GDM1 (cell line): ENCODE measurements around the gene RPS6KA6.
"Not testable (repeated sequence)": the region's sequence is repeated elsewhere in the genome, so short reads cannot be mapped to it uniquely, and the experiment has no call there.

Experiments
- DNase-seq: peaks from one replicate; lab custom pipeline; 2025; lab: John Stamatoyannopoulos, UW

The RPS6KA6 gene

GRCh38 chrX:84162401-84162800 lies 25.6 kb downstream of the RPS6KA6 start:
- no peak for DNase-seq

- no peak for DNase-seq
Observed at GRCh38 chrX:84161641-84162040, 26.4 kb downstream of the RPS6KA6 start.

GRCh38 chrX:84160736-84161135 lies 27.3 kb downstream of the RPS6KA6 start:
- no peak for DNase-seq

- DNase-seq: no peak
Observed at GRCh38 chrX:84156821-84157220, 31.2 kb downstream of the RPS6KA6 start.

- no peak for DNase-seq
Observed at GRCh38 chrX:84155938-84156337, 32.1 kb downstream of the RPS6KA6 start.

GRCh38 chrX:84153538-84153937 lies 34.5 kb downstream of the RPS6KA6 start:
- no peak for DNase-seq

GRCh38 chrX:84144991-84145390 lies 43.0 kb downstream of the RPS6KA6 start:
- DNase-seq: no peak

GRCh38 chrX:84144281-84144680 lies 43.7 kb downstream of the RPS6KA6 start:
- DNase-seq: no peak

- DNase-seq: no peak
Observed at GRCh38 chrX:84133023-84133422, 55.0 kb downstream of the RPS6KA6 start.

- DNase-seq: no peak
Observed at GRCh38 chrX:84123585-84123984, 64.4 kb downstream of the RPS6KA6 start.

- no peak for DNase-seq
Observed at GRCh38 chrX:84118769-84119168, 69.2 kb downstream of the RPS6KA6 start.

- DNase-seq: no peak
Observed at GRCh38 chrX:84118315-84118714, 69.7 kb downstream of the RPS6KA6 start.

GRCh38 chrX:84108584-84108983 lies 79.4 kb downstream of the RPS6KA6 start:
- DNase-seq: no peak

GRCh38 chrX:84099120-84099519 lies 88.9 kb downstream of the RPS6KA6 start:
- no peak for DNase-seq

GRCh38 chrX:84079479-84080197 lies 108.4 kb downstream of the RPS6KA6 start:
- DNase-seq: not testable (repeated sequence)

- DNase-seq: no peak
Observed at GRCh38 chrX:84078991-84079390, 109.0 kb downstream of the RPS6KA6 start.

- DNase-seq: no peak
Observed at GRCh38 chrX:84064814-84065213, 123.2 kb downstream of the RPS6KA6 start.

GRCh38 chrX:84064164-84064563 lies 123.8 kb downstream of the RPS6KA6 start:
- DNase-seq: no peak

GRCh38 chrX:84047339-84047738 lies 140.7 kb downstream of the RPS6KA6 start:
- DNase-seq: no peak

- DNase-seq: no peak
Observed at GRCh38 chrX:84046403-84046984, 141.5 kb downstream of the RPS6KA6 start.

- DNase-seq: no peak
Observed at GRCh38 chrX:84044051-84044450, 143.9 kb downstream of the RPS6KA6 start.
